ENCODE results near the gene ZNF235. TPM values are rescaled to one million over a fixed set of nuclear protein-coding genes. Genes with fewer than 3 reads are reported as not detected.
A peak's percentile ranks its signal among the peaks of the same experiment; 100 is the strongest.
"Not testable (repeated sequence)": the region's sequence is repeated elsewhere in the genome, so short reads cannot be mapped to it uniquely, and the experiment has no call there.

ZNF235 gene
- total RNA-seq (1 to 10 TPM; 5.0 to 5.2 (median 5.1) TPM), polyA plus RNA-seq (3.0 TPM)
- long read RNA-seq, donor 1, full-length matches to known transcripts: 13 of 18 reads
- long read RNA-seq, donor 1, partial matches to known transcripts: 1 of 18 reads
- long read RNA-seq, donor 1, other reads (novel, unspliced or antisense): 4 of 18 reads
- long read RNA-seq, donor 2, partial matches to known transcripts: 0 of 3 reads
- long read RNA-seq, donor 2, other reads (novel, unspliced or antisense): 2 of 3 reads
- long read RNA-seq, donor 3, partial matches to known transcripts: 1 of 10 reads
- long read RNA-seq, donor 3, other reads (novel, unspliced or antisense): 3 of 10 reads
- long read RNA-seq, donor 4, partial matches to known transcripts: 0 of 4 reads
- long read RNA-seq, donor 4, other reads (novel, unspliced or antisense): 1 of 4 reads

DNA sequence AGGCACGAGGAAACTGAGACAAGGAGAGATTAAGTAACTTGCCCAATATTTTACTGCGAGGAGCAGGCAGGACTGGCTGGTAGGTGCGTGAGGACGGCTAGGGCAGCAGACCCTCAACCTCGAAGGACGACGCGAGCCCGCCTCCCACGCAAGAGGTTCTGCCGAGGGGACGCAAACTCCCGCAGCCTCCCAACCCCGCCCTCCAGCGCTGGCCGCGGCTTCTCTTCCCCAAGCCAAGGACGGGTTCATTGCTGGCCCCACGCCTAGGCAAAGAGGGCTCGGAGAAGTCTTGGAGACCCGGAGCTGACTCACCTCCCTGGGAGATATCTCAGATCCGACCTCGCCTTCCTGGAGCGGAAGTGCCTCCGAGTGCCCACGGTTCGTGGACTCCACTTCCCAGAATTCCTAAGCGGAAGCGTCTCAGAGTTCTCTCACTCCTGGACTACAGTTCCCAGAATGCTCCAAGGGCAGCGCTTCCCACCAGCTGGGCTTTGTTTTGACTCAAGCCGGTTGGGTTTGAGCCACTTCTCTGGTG is at the start of gene ZNF235:
TSS of gene ZNF235 (minus strand) at position 367 of the 535 bp plus-strand sequence. CDS start 1,621 bp downstream, outside the sequence.
- Histone ChIP-seq H3K4me3 (ENCODE audit: low read length) (peak within 1 kb of the TSS; percentile 81), H3K27me3 (ENCODE audit: control insufficient read depth, insufficient read depth) (no peaks in the 10 kb centered on the region), H3K27ac (ENCODE audit: low read length) (peak within 1 kb of the TSS; percentile 22), H3K4me1 (ENCODE audit: control insufficient read depth, insufficient read depth, low read length) (no peaks in the 10 kb centered on the region), H3K9me3 (ENCODE audit: control insufficient read depth, low read length) (no peaks in the 10 kb centered on the region)
- under 1% methylated on average over 31 of the region's 31 CpGs for WGBS
- ATAC-seq (peak; percentile 100), DNase-seq (peak; percentile 94 to 96 (median 95))
- intact Hi-C loops (cut with DNase I): no loop called here

DNA sequence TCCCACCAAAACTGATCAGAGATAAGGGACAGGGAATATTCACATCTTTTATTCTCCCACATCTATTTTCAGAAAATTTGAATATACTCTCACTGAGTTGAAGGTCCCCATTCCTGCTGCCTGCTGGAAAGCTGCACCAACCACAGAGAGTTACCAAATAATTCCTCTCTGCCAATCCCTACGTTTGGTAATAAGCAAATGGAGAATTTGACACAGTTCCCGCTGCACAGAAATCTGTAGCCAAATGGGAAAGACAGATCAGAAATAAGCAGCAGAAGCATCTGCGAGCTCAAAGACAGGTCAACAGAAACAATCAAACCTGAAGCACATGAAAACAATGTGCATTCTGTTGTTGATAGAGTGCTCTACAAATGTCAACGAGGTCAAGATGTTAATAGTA is 41.7 kb upstream of the ZNF235 start:
- no peak for DNase-seq
- H3K27ac ChIP-seq (ENCODE audit: low read length): no peak overlapping the region
- intact Hi-C loops (cut with DNase I): no loop called here
- H3K27me3 ChIP-seq (ENCODE audit: control insufficient read depth, insufficient read depth): no peaks in the 10 kb centered on the region
- WGBS: 86% methylated on average over 4 of the region's 4 CpGs
- H3K9me3 ChIP-seq (ENCODE audit: control insufficient read depth, low read length): peaks cover 5% of the 10 kb centered on the region
- no peak overlapping the region for H3K4me3 ChIP-seq (ENCODE audit: low read length)
- ATAC-seq: no peak
- no peaks in the 10 kb centered on the region for H3K4me1 ChIP-seq (ENCODE audit: control insufficient read depth, insufficient read depth, low read length)

DNA sequence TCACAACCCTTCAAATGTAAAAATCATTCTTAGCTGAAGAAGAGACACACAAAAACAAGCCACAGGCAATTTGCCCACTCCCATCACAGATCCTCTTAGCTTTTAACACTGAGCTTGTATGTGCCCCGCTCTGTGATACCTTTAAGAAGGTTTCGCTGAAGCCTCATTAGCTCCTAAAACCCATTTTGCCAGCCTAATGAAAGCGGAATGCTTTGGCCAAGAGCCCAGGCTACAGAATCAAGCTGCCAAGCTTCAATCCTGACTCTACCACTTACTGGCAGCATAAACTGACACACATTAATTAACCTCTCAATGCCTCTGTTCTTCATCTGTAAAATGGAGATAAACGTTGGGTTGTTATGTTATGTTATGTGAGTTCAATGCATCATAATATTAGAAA is 41.1 kb upstream of the ZNF235 start:
- intact Hi-C loops (cut with DNase I): no loop called here
- H3K4me3 ChIP-seq (ENCODE audit: low read length): no peak overlapping the region
- no peaks in the 10 kb centered on the region for H3K4me1 ChIP-seq (ENCODE audit: control insufficient read depth, insufficient read depth, low read length)
- H3K9me3 ChIP-seq (ENCODE audit: control insufficient read depth, low read length): peaks cover 5% of the 10 kb centered on the region
- WGBS: 69% methylated on average over 4 of the region's 4 CpGs
- DNase-seq: no peak
- ATAC-seq: no peak
- no peaks in the 10 kb centered on the region for H3K27me3 ChIP-seq (ENCODE audit: control insufficient read depth, insufficient read depth)
- H3K27ac ChIP-seq (ENCODE audit: low read length): no peak overlapping the region

DNA sequence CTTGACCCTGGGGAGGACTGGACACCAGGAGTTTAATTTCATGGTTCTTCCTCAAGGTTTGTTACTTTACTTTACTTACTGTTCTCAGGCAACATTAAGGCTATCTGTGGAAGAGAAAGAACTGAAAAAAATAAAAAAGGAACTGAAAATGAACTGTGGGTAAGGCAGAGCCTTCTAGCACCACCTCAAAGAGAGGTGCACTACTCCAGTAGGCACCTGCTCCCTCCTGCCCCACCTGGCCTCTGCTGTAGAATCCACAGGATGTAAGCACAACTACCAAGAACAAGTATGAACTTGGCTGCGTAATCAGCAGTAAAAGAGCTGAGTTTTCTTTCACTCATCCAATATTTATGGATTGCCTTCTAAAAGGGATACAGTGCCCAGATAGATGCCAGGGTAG is 39.4 kb upstream of the ZNF235 start:
- Histone ChIP-seq H3K9me3 (ENCODE audit: control insufficient read depth, low read length) (peaks cover 8% of the 10 kb centered on the region), H3K27me3 (ENCODE audit: control insufficient read depth, insufficient read depth) (no peaks in the 10 kb centered on the region), H3K27ac (ENCODE audit: low read length) (no peak overlapping the region), H3K4me1 (ENCODE audit: control insufficient read depth, insufficient read depth, low read length) (no peaks in the 10 kb centered on the region), H3K4me3 (ENCODE audit: low read length) (no peak overlapping the region)
- intact Hi-C loops (cut with DNase I): no loop called here
- DNase-seq (no peak), ATAC-seq (no peak)
- WGBS: 47% methylated on average over 1 of the region's 1 CpG

DNA sequence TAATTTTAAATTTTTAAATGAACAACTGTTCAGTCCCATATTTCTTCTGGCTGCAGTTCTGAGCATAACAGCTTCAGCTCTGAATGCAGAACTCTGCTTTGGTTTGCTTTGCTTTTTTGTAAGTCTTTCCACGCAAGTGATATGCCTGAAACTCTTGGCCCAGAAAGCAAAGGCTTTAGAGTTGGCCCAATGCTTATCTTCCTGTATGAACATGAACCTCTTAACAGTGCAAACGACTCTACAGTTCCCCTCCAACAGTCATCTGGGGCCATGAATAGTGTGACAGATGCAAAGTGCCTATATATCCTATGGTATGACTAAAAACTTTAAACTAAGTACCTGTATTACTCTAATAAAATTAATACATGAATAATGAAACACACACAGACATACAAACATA is 37.0 kb upstream of the ZNF235 start:
- ATAC-seq: no peak
- H3K4me1 ChIP-seq (ENCODE audit: control insufficient read depth, insufficient read depth, low read length): no peaks in the 10 kb centered on the region
- WGBS: 56% methylated on average over 2 of the region's 2 CpGs
- H3K27me3 ChIP-seq (ENCODE audit: control insufficient read depth, insufficient read depth): no peaks in the 10 kb centered on the region
- H3K4me3 ChIP-seq (ENCODE audit: low read length): no peak overlapping the region
- peaks cover 10% of the 10 kb centered on the region for H3K9me3 ChIP-seq (ENCODE audit: control insufficient read depth, low read length)
- intact Hi-C loops (cut with DNase I): no loop called here
- DNase-seq: no peak
- no peak overlapping the region for H3K27ac ChIP-seq (ENCODE audit: low read length)

DNA sequence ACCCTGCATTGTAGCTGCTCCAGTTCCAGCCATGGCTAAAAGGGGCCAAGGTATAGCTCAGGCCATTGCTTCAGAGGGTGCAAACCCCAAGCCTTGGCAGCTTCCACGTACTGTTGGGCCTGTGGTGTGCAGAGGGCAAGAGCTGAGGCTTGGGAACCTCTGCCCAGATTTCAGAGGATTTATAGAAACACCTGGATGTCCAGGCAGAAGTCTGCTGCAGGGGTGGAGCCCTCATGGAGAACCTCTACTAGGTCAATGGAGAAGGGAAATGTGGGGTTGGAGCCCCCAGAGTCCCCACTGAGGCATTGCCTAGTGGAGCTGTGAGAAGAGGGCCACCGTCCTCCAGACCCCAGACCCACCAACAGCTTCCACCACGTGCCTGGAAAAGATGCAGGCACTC is 29.8 kb upstream of the ZNF235 start:
- H3K27me3 ChIP-seq (ENCODE audit: control insufficient read depth, insufficient read depth); DNase-seq; intact Hi-C loops (cut with DNase I); H3K4me1 ChIP-seq (ENCODE audit: control insufficient read depth, insufficient read depth, low read length); H3K4me3 ChIP-seq (ENCODE audit: low read length); ATAC-seq; H3K27ac ChIP-seq (ENCODE audit: low read length): not testable (repeated sequence)
- H3K9me3 ChIP-seq (ENCODE audit: control insufficient read depth, low read length): peaks cover 23% of the 10 kb centered on the region
- 82% methylated on average over 3 of the region's 3 CpGs for WGBS

DNA sequence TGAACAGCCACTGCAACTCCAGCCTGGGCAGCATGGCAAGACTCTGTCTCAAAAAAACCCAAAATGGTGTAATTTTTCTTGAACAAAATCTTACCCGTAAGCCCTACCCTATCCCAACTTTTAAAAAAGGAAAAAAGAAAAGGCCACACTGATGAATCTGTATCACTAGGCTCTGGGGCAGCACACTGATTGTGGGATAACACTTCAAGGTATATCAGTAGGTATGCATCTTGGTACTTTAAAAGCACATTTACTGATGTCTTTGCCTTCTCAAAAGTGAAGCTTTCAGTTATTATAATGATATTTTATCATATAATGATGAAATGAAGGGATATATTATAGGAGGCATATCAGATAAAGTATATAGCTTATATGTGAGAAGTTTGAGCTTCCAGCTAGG is 27.3 kb upstream of the ZNF235 start:
- no peak overlapping the region for H3K27ac ChIP-seq (ENCODE audit: low read length)
- no peaks in the 10 kb centered on the region for H3K4me1 ChIP-seq (ENCODE audit: control insufficient read depth, insufficient read depth, low read length)
- WGBS: 98% methylated on average over 1 of the region's 1 CpG
- no peak for DNase-seq
- ATAC-seq: no peak
- H3K4me3 ChIP-seq (ENCODE audit: low read length): no peak overlapping the region
- H3K27me3 ChIP-seq (ENCODE audit: control insufficient read depth, insufficient read depth): no peaks in the 10 kb centered on the region
- intact Hi-C loops (cut with DNase I): no loop called here
- H3K9me3 ChIP-seq (ENCODE audit: control insufficient read depth, low read length): peaks cover 24% of the 10 kb centered on the region

DNA sequence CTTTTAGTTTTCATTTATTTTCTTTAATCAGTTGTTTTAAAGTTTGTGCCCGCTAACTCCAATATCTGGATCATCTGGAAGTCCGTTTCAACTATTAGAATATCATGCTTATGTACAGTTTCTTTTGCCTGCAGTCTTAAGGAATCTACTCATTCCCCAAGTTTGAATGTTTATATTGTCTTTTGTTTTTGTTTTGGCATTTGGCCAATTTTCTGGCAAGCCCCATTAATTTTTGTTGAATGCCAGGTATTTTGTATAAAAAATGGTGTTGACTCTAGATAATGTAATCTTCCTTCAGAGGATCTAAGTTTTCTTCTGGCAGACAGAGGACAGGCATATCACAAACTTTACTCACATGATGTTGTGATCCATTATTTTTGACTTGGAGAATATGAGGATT is 11.1 kb upstream of the ZNF235 start:
- Histone ChIP-seq H3K9me3 (ENCODE audit: control insufficient read depth, low read length) (no peaks in the 10 kb centered on the region), H3K27me3 (ENCODE audit: control insufficient read depth, insufficient read depth) (no peaks in the 10 kb centered on the region), H3K4me1 (ENCODE audit: control insufficient read depth, insufficient read depth, low read length) (no peaks in the 10 kb centered on the region), H3K4me3 (ENCODE audit: low read length) (no peak overlapping the region), H3K27ac (ENCODE audit: low read length) (no peak overlapping the region)
- ATAC-seq (no peak), DNase-seq (no peak)
- WGBS: 86% methylated on average over 2 of the region's 2 CpGs
- intact Hi-C loops (cut with DNase I): no loop called here

DNA sequence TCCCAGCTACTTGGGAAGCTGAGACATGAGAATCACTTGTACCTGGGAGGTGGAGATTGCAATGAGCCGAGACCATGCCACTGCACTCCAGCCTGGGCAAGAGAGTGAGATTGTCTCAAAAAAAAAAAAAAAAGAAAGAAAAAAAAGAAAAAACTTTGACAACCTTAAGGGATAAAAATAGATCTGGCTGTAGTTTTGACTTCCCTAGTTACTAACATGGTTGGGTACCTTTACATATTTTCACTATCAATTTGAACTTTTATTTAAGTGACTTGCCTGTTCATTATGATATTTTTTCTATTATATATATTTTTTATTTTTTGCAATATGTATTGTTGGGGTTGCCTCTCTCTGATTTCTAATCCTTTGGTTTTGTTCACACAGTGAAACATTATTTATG is 8.4 kb upstream of the ZNF235 start:
- DNase-seq: no peak
- Histone ChIP-seq H3K4me3 (ENCODE audit: low read length) (no peak overlapping the region), H3K9me3 (ENCODE audit: control insufficient read depth, low read length) (no peaks in the 10 kb centered on the region), H3K27ac (ENCODE audit: low read length) (no peak overlapping the region), H3K4me1 (ENCODE audit: control insufficient read depth, insufficient read depth, low read length) (no peaks in the 10 kb centered on the region), H3K27me3 (ENCODE audit: control insufficient read depth, insufficient read depth) (no peaks in the 10 kb centered on the region)
- no peak for ATAC-seq
- intact Hi-C loops (cut with DNase I): no loop called here
- 98% methylated on average over 1 of the region's 1 CpG for WGBS

DNA sequence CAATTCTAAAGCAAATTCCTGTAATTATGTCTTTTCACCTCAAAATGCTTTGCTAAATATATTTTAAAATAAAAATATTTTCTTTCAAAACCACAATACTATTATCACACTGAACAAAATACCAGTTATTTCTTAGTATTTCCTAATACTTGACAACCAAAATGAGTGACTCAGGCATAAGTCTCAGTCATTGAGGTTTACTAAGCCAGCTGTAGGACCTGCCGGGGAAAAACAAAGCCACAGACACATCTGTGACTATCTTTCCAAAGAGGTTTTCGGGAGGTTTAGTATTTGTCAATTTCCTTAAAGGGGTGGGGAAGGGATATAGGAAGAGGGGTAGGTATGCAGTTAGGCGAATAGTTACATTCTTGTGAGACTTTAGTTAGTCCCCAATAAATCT is 3.2 kb upstream of the ZNF235 start:
- intact Hi-C loops (cut with DNase I): no loop called here

DNA sequence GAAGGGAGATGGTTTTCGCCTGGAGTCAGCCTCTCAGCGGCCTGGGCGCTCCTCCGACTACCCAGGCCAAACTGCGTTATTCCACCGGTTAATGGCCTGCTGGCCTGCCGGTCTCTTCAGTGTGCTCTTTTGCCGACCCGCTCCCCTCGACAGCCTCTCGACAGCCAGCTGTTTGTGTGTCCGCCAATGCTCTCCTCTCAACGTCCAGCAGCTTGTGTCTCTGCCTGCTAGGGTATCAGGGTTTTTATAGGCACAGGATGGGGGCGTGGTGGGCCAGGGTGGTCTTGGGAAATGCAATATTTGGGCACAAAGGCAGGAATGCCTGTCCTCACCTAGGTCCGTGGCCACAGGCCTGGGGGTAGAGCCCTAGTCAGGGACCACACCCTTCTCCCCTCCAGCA is 1.5 kb upstream of the ZNF235 start:
- intact Hi-C loops (cut with DNase I): no loop called here
- DNase-seq (peak in 1 of 3 donors; percentile 30), ATAC-seq (no peak)
- Histone ChIP-seq H3K4me1 (ENCODE audit: control insufficient read depth, insufficient read depth, low read length) (no peaks in the 10 kb centered on the region), H3K27ac (ENCODE audit: low read length) (no peak overlapping the region), H3K9me3 (ENCODE audit: control insufficient read depth, low read length) (no peaks in the 10 kb centered on the region), H3K27me3 (ENCODE audit: control insufficient read depth, insufficient read depth) (no peaks in the 10 kb centered on the region), H3K4me3 (ENCODE audit: low read length) (no peak overlapping the region)
- 88% methylated on average over 15 of the region's 15 CpGs for WGBS

More for the DNA sequence above, 3.2 kb upstream of the ZNF235 start:
- WGBS: 86% methylated on average over 3 of the region's 3 CpGs
- H3K27ac ChIP-seq (ENCODE audit: low read length): no peak overlapping the region
- H3K4me3 ChIP-seq (ENCODE audit: low read length): no peak overlapping the region
- H3K27me3 ChIP-seq (ENCODE audit: control insufficient read depth, insufficient read depth): no peaks in the 10 kb centered on the region
- H3K4me1 ChIP-seq (ENCODE audit: control insufficient read depth, insufficient read depth, low read length): no peaks in the 10 kb centered on the region
- ATAC-seq: no peak
- no peak for DNase-seq
- no peaks in the 10 kb centered on the region for H3K9me3 ChIP-seq (ENCODE audit: control insufficient read depth, low read length)
